ENCODE results near the gene TBC1D13. TPM values are rescaled to one million over a fixed set of nuclear protein-coding genes. Genes with fewer than 3 reads are reported as not detected.

The TBC1D13 gene
- total and polyA plus RNA-seq, 9 of the 15 experiments (the other 6 are each of a cell fraction or from before 2014, with no cell fraction given): 2.3 to 28.7 (median 11.4) TPM

GRCh38 chr9:128792978-128793686, 6.1 kb downstream of the TBC1D13 start:
- H3K4me2 ChIP-seq (ENCODE audit: insufficient read depth, low read length): no peak overlapping the region
- DNase-seq (ENCODE audit: extremely low read depth in 1 of 4, low spot score in 3 of 4): peak in 1 of 4 experiments; percentile 3
- in situ Hi-C loops (cut with MboI) (no loop called here), intact Hi-C loops (cut with micrococcal nuclease) (no loop called here)
- H3K9me3 ChIP-seq (replicated peaks; ENCODE audit: control insufficient read depth, insufficient read depth, low read depth, low read length): no peaks in the 10 kb centered on the region
- ATAC-seq: no peak
- peaks cover 4% of the 10 kb centered on the region in 2 experiments; a peak in 3 of 5 replicates for H3K4me1 ChIP-seq (replicated peaks in 1 of 2; ENCODE audit: control insufficient read depth in 2 of 2, insufficient read depth in 2 of 2, low read length in 2 of 2)
- no peaks in the 10 kb centered on the region for H3K9me1 ChIP-seq (ENCODE audit: control insufficient read depth, insufficient read depth, low read length)
- BruUV-seq (replicated peaks): no TSS peak
- H3K9ac ChIP-seq (ENCODE audit: insufficient read depth in 1 of 2, low read depth in 2 of 2, low read length in 2 of 2): no peak overlapping the region
- no peak overlapping the region for H3K27ac ChIP-seq (ENCODE audit: extremely low read depth, low read depth, low read length)
- peaks cover 73% of the 10 kb centered on the region for H3K36me3 ChIP-seq (ENCODE audit: control insufficient read depth, insufficient read depth, low read length)
- FAIRE-seq: no peak
- no peaks in the 10 kb centered on the region for H4K20me1 ChIP-seq (replicated peaks; ENCODE audit: control insufficient read depth, insufficient read depth, low read length)
- H3K79me2 ChIP-seq (ENCODE audit: control insufficient read depth, insufficient read depth, low read length): peaks cover 8% of the 10 kb centered on the region
- TF ChIP-seq ZBTB11 (CRISPR knock-in tag; IDR thresholded peaks at IDR 0.05) (no peak), ZNF3 (CRISPR knock-in tag; IDR thresholded peaks at IDR 0.05) (no peak)
- WGBS (ENCODE audit: insufficient coverage, low coverage, missing lambda C conversion rate): 77% methylated on average over 8 of the region's 8 CpGs
- H3K4me3 ChIP-seq: no peak overlapping the region
- ChIA-PET POLR2A (interaction anchor here (2.9 to 3.1 kb wide), 2 partner anchors 13 to 15 kb away, joined by 9 to 12 read pairs; no protein-coding TSS in a partner anchor), CTCF (ENCODE audit: low intra/inter-chr PET ratio) (no interaction called here)
- no peaks in the 10 kb centered on the region for H3K27me3 ChIP-seq (ENCODE audit: control insufficient read depth in 2 of 2, insufficient read depth in 2 of 2, low read length in 2 of 2)
- no peak overlapping the region for H2AFZ ChIP-seq (ENCODE audit: low read depth, low read length)
